NCI-H82 (cell line): ENCODE data around the gene MTMR6.
"Not testable (repeated sequence)": the region's sequence is repeated elsewhere in the genome, so short reads cannot be mapped to it uniquely, and the experiment has no call there.

Experiments
- DNase-seq: peaks from one replicate; lab custom pipeline; 2025; lab: John Stamatoyannopoulos, UW

Gene MTMR6

DNA sequence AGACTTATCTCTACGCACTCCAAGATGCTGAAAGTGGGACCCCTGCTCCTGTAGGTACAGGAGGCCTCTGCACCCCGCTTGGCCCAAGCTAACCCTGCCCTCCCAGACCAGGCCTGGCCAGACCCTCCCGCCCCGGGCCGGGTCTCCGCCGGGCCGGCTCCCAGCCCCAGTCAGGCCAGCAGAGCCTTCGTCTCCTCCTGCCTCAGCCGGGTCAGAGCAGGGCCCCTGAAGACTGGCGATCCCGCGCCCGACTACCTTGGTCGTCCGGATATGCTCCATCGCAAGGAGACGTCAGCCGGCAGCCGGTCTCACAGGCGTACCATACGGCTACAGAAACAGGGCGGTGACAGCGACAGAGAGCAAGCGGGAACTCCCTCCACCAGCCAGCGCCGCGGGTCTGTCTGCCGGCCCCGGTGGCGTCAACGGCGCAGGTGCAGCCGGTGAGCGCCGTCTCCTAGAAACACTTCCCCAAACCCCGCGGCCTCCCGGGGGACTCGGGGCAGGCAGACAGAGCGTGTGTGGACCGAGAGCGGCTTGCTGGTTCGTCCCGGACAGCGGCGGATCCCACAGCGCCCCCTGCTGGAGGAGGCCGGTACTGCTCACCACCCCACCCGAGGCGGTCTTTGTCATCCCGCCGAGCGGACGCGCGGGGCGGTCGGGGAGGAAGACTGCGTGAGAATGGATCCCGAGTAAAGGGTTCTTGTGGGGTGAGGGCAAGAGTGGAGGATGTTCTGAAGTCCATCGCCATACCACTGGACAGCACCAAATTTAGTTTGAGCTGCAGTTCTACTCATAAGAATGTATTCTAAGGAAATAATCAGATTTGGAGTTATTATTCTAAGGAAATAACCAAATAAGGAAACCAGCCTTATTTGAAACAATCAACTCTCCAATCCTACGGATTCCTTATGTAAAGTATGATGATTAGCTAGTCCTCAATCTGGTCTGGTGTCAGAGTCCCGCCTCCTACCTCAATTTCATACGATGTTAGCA, at the start of gene MTMR6:
Gene MTMR6 (minus strand): TSS at position 520 of the 993 bp plus-strand sequence. CDS start 241 bp downstream, at position 279.
- peak; percentile 96 for DNase-seq

DNA sequence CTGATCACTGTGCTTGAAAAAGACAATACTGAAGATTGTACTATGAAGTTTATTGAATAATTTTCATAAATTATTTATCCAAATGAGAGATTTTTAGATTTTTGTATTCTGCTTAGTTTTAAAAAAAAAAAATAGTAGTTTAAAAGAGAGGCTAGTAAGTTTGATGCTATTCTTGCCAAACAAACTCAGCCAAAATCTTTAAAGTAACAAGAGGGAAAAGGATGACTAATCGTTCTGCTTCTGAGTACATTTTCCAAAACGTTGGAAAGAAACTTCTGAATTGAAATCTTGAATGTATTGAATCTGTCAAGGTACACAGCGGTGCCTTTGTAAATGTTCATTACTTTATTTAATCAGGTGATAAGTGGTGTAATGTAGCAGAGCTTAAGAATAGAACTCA, 48.6 kb upstream of the MTMR6 start:
- no peak for DNase-seq

DNA sequence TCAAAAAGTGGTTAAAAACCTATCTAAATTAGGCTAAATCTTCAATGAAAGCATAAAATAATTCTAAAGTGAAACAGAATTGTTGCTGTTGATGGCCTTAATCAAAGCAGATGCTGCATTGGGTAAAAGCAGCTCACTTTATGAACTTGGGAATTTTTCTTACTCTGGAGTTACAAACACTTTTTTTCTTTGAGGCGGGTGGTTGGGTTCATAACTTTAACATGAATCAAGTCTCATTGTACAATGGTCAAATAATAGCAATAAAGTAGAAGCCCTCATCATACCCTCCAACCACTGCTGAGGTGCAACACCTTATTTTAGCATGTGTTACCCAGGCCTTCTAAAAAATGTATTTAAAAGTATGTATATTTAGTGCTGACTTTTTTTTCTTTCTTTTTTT, 43.3 kb upstream of the MTMR6 start:
- DNase-seq, result no peak

DNA sequence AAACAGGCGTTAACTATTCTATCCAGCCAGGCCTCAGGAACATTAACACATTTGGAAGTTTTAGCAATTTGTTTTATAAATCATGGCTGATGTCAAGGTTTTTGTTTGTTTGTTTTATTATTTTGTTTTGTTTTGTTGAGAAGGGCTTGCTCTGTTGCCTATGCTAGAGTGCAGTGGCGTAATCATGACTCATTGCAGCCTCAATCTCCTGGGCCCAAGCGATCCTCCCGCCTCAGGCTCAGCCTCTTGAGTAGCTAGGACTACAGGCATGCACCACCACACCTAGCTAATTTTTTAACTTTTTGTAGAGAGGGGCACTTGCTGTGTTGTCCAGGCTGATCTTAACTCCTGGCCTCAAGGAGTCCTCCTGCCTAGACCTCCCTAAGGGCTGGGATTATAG, 42.4 kb upstream of the MTMR6 start:
- no peak for DNase-seq

DNA sequence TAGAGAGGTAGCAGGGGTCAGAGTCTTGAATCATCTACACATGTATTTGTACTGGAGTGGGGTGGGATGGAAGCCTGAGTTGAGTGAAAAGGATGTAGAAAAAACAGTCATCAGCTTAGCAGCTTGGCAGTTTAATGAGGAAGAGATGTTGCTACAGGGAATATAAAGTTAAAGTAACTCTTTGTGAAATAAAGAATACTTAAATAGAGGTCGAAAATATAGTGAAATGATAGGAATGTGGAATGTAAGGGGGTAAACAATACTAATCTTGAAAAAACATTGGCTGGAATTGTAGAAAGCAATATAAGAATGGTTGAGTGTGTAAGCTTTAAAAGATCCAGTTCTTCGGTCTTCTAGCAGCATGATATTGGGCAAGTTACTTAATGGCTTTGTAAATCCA, 36.8 kb upstream of the MTMR6 start:
- DNase-seq, result no peak

DNA sequence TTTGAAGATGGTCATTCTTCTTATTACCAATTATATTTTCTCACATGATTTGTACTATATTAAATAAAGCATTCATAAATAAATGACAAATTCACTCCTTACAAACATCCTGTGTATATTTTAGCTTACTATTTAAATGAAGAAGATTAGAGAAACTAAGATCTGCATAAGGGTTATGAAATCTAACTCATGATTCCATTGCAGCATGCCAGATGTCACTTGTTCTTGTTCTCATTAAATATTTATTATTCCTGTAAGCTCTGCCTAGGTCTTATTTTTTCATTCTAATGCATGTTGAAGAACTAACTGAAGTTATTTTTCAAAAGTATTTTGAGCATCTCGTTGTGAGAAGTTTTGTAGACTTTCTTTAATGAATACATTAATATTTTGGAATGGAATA, 32.5 kb upstream of the MTMR6 start:
- DNase-seq, result no peak

DNA sequence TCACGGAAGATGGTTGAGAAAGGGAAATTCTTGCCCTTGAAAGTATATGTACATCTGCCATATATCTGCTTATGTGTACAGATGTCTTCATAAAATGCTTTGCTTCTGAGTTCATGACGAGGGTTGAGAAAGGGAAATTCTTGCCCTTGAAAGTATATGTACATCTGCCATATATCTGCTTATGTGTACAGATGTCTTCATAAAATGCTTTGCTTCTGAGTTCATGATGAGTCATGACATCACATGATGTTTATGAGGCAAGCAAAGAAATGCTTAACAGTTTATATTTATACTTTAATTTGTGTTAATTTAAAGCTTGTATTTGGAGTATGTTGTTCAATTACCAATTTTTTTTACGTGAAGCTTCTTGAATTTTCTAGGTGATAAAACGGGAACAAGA, 31.7 kb upstream of the MTMR6 start:
- DNase-seq, result not testable (repeated sequence)

DNA sequence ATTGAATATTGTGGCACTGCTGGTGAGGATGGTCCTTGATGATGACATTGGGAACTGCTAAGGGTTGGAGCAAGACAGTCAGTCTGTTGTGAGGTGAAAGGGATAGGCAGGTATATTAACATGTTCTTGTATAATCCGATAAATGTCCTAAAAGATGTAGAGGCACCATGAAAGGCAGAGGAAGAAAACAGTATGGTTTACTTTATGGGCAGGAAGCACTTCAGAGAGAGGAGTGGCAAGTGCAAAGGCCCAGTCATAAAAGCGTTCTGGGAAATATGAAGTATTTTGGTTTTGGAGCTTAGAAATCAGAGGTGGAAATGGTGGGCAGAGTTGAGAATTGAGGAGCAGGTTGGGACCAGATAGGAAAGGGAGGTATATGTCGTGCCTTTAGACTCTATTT, 23.6 kb upstream of the MTMR6 start:
- no peak for DNase-seq

DNA sequence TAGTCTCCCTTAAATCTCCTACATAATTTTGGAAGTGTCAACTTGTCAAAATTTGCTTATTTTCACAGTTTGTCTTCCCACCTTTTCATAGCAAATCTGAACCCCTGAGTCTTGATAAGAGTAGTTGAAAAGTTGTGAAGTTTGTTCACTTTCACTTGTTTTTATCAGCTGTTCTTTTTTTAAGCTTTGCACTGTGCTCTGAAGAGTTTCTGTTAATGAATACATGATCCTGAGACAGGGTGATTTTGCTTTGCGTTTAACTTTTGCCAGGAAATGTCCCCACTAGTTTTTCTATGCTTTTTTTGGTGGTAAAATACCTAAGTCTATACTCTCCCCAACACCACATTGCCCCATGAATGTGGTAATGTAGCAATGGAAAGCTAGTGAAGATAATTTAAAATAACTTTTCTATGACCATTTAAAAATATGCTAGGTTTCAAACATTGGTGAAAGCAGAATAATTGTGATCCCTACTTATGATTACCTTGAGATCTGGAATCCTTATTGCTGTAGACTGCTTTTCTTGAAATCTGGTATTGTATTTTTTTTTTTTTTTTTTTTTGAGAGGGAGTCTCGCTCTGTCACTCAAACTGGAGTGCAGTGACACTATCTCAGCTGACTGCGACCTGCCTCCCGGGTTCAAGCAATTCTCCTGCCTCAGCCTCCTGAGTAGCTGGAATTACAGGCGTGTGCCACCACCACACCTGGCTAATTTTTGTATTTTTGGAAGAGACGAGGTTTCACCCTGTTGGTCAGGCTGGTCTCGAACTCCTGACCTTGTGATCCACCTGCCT, 19.6 kb upstream of the MTMR6 start:
- DNase-seq, result no peak

DNA sequence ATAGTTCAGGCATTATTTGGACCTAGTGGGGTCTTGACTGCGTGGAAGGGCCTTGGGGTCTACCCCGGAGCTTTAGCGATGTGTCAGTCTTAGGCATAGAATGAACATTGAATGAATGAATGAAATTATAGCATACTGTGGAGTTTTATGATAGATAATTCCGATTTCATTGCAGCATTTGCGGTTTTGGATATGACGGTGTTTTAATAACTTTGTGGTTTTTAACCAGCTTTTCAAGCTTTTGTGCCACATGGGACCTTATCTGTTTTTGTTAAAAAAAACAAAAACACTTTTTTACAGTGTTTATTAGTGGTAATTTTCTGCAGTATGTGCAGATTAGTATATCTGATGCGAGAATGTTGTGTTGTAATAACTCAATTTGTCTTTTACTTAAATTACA, 14.8 kb upstream of the MTMR6 start:
- no peak for DNase-seq

DNA sequence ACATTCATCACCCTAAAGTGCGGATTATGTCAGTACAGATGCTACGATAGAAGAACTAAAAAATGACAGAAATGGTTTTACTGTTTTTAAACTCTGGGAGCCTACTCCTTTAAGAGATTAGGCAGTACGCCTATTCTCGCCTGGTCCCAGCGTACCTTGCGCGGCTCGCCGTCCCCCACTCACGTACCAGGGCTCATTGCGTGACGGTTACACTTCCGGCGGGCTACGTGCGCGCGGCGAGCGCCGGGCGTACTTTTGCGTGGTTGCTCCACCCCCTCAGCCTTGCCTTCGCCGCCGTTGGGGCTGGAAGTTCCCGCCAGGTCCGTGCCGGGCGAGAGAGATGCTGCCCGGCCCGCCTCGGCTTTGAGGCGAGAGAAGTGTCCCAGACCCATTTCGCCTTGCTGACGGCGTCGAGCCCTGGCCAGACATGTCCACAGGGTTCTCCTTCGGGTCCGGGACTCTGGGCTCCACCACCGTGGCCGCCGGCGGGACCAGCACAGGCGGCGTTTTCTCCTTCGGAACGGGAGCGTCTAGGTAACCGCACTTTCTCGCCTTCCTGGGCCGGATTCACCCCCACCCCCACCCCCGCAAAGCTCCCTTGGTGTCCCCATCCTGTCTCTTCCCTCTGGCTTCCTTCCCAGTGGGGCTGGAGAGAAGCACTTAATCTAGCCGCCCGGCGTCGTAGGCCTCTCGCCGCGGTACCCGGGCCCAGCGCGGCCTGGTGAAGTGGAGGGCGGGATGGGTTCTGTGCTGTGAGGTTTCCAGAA, 14.2 kb upstream of the MTMR6 start, which contains the start of gene NUP58:
Gene NUP58 (plus strand): TSS at position 279 of the 767 bp plus-strand sequence. CDS start 149 bp downstream, at position 428.
- DNase-seq, result peak; percentile 98

DNA sequence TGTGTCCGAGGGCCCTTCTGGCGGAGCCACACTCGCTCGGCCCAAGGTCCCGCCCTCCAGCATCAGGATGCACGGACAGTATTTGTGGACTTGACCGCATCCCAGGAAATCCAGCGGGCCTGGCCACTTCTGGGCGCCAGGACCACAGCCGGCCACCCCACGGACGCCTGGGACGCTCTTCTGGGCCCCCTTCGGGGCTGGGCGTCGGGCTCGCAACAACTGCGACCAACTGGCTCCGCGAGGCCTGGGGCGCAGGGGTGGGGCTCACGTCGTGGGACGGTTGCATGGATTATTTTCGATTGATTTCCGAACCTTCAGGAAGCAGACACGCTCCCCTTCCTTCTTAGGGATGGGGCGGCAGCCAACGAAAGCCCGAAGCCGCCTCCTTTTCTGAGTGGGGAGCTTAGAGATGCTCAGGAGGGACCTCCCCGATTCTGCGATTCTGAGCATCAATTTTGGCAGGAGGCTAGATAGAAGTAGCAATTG, 13.6 kb upstream of the MTMR6 start:
- DNase-seq, result no peak

DNA sequence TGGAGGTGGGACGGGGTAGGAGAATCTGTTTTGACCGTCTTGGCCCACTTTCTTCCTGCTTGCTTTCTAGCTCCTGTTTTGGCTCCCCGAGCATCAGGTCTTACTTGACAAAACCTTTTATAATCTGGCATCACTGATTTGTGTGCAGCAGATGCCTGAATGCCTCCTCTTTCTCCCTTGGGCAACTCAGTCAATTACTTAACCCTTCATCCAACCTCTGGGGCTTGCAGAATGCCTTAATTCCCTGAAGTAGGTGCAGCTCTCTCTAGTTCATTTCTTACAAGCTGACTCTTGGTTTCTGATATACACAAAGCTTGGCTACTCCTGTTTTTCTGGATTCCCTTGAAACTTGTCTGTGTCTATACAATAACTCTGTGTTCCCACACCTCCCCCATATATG, 8.4 kb upstream of the MTMR6 start:
- DNase-seq, result peak; percentile 94

DNA sequence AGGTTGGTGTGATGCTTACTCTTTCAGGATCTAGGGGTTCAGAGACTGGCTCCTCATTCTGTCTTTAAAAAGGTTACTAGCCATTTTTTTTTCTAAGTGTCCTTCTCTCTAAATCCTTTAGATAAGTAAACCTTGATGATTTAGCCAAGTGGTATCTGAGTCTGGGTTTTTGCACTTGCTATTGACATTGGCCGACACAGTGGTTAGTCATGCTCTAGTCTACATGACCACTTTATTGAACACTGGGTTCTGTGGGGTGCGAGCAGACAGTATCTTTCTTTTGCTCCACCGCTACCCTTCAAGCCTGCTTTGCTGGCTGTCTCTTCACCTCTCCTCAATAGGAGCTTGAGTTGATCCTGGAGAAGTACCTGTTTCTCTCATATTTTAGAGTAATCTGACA, 7.9 kb upstream of the MTMR6 start:
- DNase-seq, result no peak

DNA sequence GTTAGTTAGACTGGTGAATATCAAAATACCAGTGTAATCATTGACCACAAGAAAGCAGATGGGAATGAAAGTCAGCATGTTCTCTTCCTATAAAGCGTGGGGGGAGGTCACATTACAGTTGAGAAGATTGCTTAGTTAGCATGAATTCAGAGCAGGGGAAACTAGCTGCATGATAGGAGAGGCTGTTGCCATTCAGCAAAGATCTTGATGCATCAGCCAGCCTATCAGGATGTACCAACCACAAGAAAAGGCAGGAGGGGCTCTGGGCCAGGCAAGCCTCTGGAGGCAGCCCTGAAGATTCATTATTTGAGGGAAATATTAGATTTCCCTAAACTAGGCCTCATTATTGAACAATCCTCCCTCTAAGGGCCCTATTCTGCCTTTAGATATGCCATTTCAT, 5.0 kb upstream of the MTMR6 start:
- peak; percentile 97 for DNase-seq

DNA sequence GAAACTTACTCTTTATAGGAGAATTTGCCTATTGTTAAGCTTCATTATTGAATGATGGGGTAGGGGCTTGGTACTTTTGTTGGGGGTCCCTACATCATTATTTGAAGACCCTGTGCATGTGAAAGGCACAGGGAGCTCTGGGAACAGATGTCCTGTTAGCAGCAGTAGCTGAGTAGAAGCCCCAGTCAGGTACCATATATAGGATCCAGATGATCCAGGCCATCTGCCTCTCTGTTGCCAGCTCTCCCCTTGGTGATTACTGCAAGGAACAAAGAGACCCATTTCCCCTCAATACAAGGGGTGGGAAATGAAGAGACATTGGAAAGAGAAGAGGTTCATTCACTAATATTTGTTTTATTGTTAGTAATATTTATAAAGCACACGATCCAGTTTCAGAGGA, 4.4 kb upstream of the MTMR6 start:
- peak; percentile 97 for DNase-seq

DNA sequence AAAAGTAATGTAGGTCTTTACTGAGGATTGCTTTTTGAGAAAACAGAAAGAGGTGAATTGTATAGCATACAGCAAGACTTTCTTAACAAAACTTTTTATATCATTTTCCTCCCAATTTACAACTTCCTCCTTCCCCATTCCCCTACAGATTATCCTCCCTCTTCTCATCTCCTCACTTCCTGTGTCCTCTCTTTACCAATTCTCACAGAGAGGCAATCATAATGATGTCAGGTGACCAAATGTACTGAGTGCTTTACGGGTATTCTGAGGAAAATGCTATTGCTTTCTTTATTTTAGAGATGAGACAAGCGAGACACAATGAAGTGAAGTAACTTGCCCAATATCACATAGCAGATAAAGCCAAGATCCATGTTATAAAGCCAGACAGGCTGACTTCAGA, 1.7 kb upstream of the MTMR6 start:
- no peak for DNase-seq

DNA sequence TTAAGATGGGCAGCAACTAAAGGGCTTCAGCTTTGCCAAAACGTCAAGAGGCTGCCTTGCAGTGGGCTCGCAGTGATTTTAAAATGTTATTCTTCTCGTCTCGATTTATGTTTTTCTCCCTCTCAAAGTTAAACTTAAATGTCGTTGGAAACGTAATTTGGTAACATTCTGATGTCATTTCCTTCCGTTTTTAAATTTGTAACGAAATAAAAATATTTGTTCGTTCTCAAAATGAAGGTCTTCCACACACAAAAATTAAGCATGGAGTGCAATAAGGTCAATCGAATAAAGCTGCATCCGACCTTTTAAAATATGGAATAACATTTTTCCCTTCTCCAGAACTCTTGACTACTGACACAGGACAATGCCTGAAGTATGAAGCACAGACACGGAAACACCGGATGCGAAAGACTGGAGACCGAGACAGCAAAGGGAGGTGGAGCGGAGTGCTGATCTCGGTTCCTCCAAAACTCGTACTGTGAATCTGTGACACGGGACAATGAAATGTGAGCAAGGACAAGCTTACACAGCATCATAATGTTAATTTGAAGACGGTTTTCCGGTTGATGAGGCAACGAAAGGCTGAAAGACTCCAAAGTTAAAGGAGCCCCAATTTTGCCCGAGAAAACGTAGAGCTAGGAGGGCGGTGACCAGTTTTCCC, 850 bp downstream of the MTMR6 start:
- peak; percentile 62 for DNase-seq

DNA sequence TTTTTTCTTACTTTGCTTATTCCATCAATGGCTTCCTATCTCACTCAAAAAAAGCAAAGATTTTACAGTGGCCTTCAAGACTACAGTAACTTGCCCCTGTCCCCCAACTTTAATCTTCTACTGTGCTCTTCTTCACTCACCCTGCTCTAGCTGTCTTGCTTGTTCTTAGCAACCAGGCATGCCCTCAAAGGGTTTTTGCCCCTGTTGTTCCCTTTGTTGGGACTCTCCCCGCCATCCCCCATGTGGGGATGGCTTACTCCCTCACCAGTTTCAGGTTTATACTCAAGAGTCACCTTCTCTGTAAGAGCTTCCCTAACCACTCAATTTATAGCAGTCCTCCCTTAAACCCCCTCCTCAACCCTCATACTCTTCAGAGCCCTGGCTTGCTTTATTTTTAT, 5.4 kb downstream of the MTMR6 start:
- no peak for DNase-seq

DNA sequence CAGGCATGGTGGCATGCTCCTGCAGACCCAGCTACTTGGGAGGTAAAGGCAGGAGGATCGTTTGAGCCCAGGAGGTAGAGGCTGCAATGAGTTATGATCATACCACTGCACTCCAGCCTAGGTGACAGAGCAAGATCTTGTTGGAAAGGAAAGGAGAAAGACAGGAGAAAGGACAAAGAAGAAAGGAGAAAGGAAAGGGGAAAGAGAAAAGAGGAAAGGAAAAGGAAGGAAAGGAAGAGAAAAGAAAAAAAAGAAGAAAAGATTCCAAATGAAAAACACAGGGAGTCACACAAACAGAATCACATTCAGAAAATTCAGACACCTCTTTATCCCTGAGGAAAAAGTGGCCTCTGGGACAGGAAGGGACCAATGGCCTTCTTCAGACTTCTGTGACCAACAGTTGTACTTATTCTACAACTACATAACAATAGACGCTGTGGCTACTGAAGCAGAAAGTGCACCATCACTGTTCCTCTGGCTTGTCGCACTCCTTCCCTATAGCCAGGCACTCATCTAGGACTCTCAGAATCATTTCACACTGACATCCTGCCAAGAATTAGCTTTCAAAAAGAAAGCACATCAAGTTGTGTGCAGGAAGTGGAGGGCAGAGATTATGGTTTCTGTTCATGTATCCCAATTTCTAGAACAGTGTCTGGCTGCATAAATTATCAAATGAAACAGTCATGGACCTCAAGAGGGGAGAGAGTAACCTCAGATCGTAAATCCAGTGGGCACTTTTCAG, 5.9 kb downstream of the MTMR6 start:
- no peak for DNase-seq

DNA sequence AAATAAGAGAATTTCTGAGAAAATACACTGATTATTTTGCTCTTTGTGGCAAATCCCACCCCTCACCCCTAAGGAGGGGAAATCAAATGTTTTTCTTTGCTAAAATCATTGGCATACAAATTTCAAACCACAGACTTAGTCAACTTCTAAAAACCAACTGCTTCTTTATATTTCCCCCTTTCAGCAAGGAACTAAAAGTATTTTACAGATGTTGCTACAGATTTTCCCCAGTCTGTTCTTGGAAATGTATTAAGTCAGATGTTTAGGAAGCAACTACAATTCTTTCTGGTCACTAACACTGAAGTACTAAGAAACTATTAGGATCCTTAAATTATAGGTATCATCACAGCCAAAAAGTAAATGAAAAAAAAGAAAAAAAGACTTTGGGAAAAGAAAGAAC, 6.9 kb downstream of the MTMR6 start:
- DNase-seq, result no peak
